ENCODE data around the gene ZNF821.

GRCh38 chr16:71867939-71868338, 16.0 kb downstream of the ZNF821 start:
- no peak for TF ChIP-seq CTCF (IDR thresholded peaks at IDR 0.05; ENCODE audit: low read depth, low read length, poor library complexity, severe bottlenecking)
- TF ChIP-seq EZH2phosphoT487 (IDR thresholded peaks at IDR 0.05; ENCODE audit: borderline replicate concordance, low read length), result no peak

Measured in DOHH2 (cell line).